ENCODE results near the gene AKT1S1. TPM values are rescaled to one million over a fixed set of nuclear protein-coding genes. Genes with fewer than 3 reads are reported as not detected.

The AKT1S1 gene
- total RNA-seq, 4 donors from 2014 or later = 23.8 to 56.8 (median 43.4) TPM

GRCh38 chr19:49874503-49875157 lies 2.5 kb downstream of the AKT1S1 start:
- no peak for ATAC-seq
- Histone ChIP-seq H3K4me1 (peaks cover 40 to 47% of the 10 kb centered on the region in 2 donors), H3K9me3 (no peaks in the 10 kb centered on the region), H3K27ac (peak overlapping the region; percentile 91 to 100 (median 99)), H3K27me3 (no peaks in the 10 kb centered on the region), H3K36me3 (peaks cover 0 to 28% of the 10 kb centered on the region in 2 donors), H3K4me3 (peak overlapping the region in 1 of 4 donors; percentile 92)
- no peak for DNase-seq
- intact Hi-C loops (cut with DNase I; ENCODE audit: low total_unique reads) = loop anchor here (5.0 to 10.0 kb wide), 4 partner anchors 328 to 1240 kb away; partner anchors contain the start of genes DBP, MYH14 and RPS11
- TF ChIP-seq CTCF (IDR thresholded peaks at IDR 0.05 in 4 of 5, conservative IDR thresholded peaks at IDR 0.05 in 1 of 5) = no peak
- no peak for TF ChIP-seq POLR2A (IDR thresholded peaks at IDR 0.05)
- in situ Hi-C loops (cut with MboI; ENCODE audit: low sequenced_read_pairs in 4 of 4) = loop anchor here in 2 of 4 donors (10.0 kb wide), 1 partner anchor 60 kb away; the partner anchor contains the start of genes FUZ (in 2 of the 2) and MED25 (in 2 of the 2)

- in situ Hi-C loops (cut with MboI; ENCODE audit: low sequenced_read_pairs in 4 of 4) = loop anchor here in 2 of 4 donors (10.0 kb wide), 1 partner anchor 59 kb away; the partner anchor contains the start of genes FUZ (in 2 of the 2) and MED25 (in 2 of the 2)
- Histone ChIP-seq H3K36me3 (peaks cover 0 to 20% of the 10 kb centered on the region in 2 donors), H3K4me1 (peaks cover 42 to 44% of the 10 kb centered on the region in 2 donors), H3K4me3 (no peak overlapping the region), H3K27me3 (no peaks in the 10 kb centered on the region), H3K27ac (peak overlapping the region in 3 of 4 donors; percentile 91 to 100 (median 99)), H3K9me3 (no peaks in the 10 kb centered on the region)
- ATAC-seq = no peak
- no peak for TF ChIP-seq CTCF (IDR thresholded peaks at IDR 0.05 in 4 of 5, conservative IDR thresholded peaks at IDR 0.05 in 1 of 5)
- no peak for TF ChIP-seq POLR2A (IDR thresholded peaks at IDR 0.05)
- DNase-seq = no peak
- intact Hi-C loops (cut with DNase I; ENCODE audit: low total_unique reads) = loop anchor here (10.0 kb wide), 1 partner anchor 1239 kb away; the partner anchor contains the start of gene DBP
These were observed 3.3 kb downstream of the AKT1S1 start for GRCh38 chr19:49873834-49874233.

GRCh38 chr19:49873129-49873521 lies 4.0 kb downstream of the AKT1S1 start:
- Histone ChIP-seq H3K36me3 (peaks cover 0 to 16% of the 10 kb centered on the region in 2 donors), H3K4me1 (peaks cover 42 to 44% of the 10 kb centered on the region in 2 donors), H3K9me3 (no peaks in the 10 kb centered on the region), H3K27me3 (no peaks in the 10 kb centered on the region), H3K4me3 (no peak overlapping the region), H3K27ac (no peak overlapping the region)
- intact Hi-C loops (cut with DNase I; ENCODE audit: low total_unique reads) (loop anchor here (10.0 kb wide), 1 partner anchor 1238 kb away; the partner anchor contains the start of gene DBP), in situ Hi-C loops (cut with MboI; ENCODE audit: low sequenced_read_pairs in 4 of 4) (loop anchor here in 2 of 4 donors (10.0 kb wide), 1 partner anchor 58 kb away; the partner anchor contains the start of genes FUZ (in 2 of the 2) and MED25 (in 2 of the 2))
- no peak for TF ChIP-seq POLR2A (IDR thresholded peaks at IDR 0.05)
- no peak for TF ChIP-seq CTCF (IDR thresholded peaks at IDR 0.05 in 4 of 5, conservative IDR thresholded peaks at IDR 0.05 in 1 of 5)
- DNase-seq (no peak), ATAC-seq (no peak)

GRCh38 chr19:49872245-49873128 lies 4.7 kb downstream of the AKT1S1 start:
- in situ Hi-C loops (cut with MboI; ENCODE audit: low sequenced_read_pairs in 4 of 4) = loop anchor here in 2 of 4 donors (10.0 kb wide), 1 partner anchor 58 kb away; the partner anchor contains the start of genes FUZ (in 2 of the 2) and MED25 (in 2 of the 2)
- intact Hi-C loops (cut with DNase I; ENCODE audit: low total_unique reads) = loop anchor here (10.0 kb wide), 1 partner anchor 1238 kb away; the partner anchor contains the start of gene DBP
- H3K36me3 ChIP-seq = peaks cover 0 to 16% of the 10 kb centered on the region in 2 donors
- H3K9me3 ChIP-seq = no peaks in the 10 kb centered on the region
- peak overlapping the region in 2 of 4 donors; percentile 5 to 45 for H3K27ac ChIP-seq
- ATAC-seq (no peak), DNase-seq (no peak)
- no peak overlapping the region for H3K4me3 ChIP-seq
- H3K27me3 ChIP-seq = no peaks in the 10 kb centered on the region
- no peak for TF ChIP-seq POLR2A (IDR thresholded peaks at IDR 0.05)
- no peak for TF ChIP-seq CTCF (IDR thresholded peaks at IDR 0.05 in 4 of 5, conservative IDR thresholded peaks at IDR 0.05 in 1 of 5)
- H3K4me1 ChIP-seq = peaks cover 48% of the 10 kb centered on the region in 2 donors
